Dendritic cell treated with granulocyte-macrophage colony-stimulating factor and Interleukin-4, amounts not matched to agents 40 ng/mL and 50 ng/mL, for 4 days (primary cell): ENCODE results near the gene AHRR.
A peak's percentile ranks its signal among the peaks of the same experiment; 100 is the strongest.

Experiments
- H3K27ac Mint-ChIP-seq: one replicate; pipeline ENCODE4 v1.8.0; 2022; ENCODE audit warnings: mild to moderate bottlenecking, mixed read lengths
- H3K27me3 Mint-ChIP-seq: one replicate; pipeline ENCODE4 v1.8.0; 2022; ENCODE audit warnings: mild to moderate bottlenecking, mixed read lengths
- H3K36me3 Mint-ChIP-seq: one replicate; pipeline ENCODE4 v1.8.0; 2022; ENCODE audit warnings: low read depth, mixed read lengths
- H3K4me1 Mint-ChIP-seq: one replicate; pipeline ENCODE4 v1.8.0; 2022; ENCODE audit warnings: low read depth, mixed read lengths
- H3K4me3 Mint-ChIP-seq: one replicate; pipeline ENCODE4 v1.8.0; 2022; ENCODE audit warnings: mild to moderate bottlenecking, moderate library complexity, mixed read lengths
- H3K9me3 Mint-ChIP-seq: one replicate; pipeline ENCODE4 v1.8.0; 2022; ENCODE audit warnings: mixed read lengths
- intact Hi-C: fragments of 100-400 bp; cut with micrococcal nuclease; formaldehyde crosslinking; loops from one replicate; pipeline ENCODE4 v1.15.0; 2022

The AHRR gene

GRCh38 chr5:420632-421286, 99.2 kb downstream of the AHRR start:
- Mint-ChIP-seq H3K27me3 (no peaks in the 10 kb centered on the region), H3K4me1 (peaks cover 72% of the 10 kb centered on the region), H3K27ac (peak overlapping the region; percentile 37), H3K9me3 (no peaks in the 10 kb centered on the region), H3K36me3 (peaks cover 80% of the 10 kb centered on the region), H3K4me3 (no peak overlapping the region)
- intact Hi-C loops: no loop called here

GRCh38 chr5:421287-421880, 99.9 kb downstream of the AHRR start:
- Mint-ChIP-seq H3K9me3 (peaks cover 5% of the 10 kb centered on the region), H3K4me1 (peaks cover 72% of the 10 kb centered on the region), H3K36me3 (peaks cover 80% of the 10 kb centered on the region), H3K27ac (peak overlapping the region; percentile 33), H3K27me3 (peaks cover 4% of the 10 kb centered on the region), H3K4me3 (no peak overlapping the region)
- intact Hi-C loops: no loop called here

DNA sequence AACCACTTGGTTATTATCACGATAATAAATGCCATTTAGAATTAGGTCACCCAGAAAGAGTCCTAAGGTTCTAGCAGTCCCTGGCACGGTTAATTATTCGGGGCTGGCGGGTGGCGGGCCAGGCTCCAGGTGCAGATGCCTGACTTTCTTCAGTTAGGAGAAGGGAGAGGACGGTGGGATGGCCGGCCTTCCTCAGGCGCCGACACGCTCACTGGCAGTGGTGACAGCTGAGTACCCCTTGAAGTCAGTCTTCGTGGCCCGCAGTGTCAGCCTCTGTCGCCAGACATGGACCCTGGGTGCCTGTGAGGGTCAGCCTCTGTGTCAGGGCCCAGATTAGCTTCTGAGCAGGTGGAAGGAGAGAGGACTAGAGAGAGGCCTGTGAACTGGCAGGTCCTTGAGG, 100.4 kb downstream of the AHRR start:
- Mint-ChIP-seq H3K27ac (peak overlapping the region; percentile 33), H3K36me3 (peaks cover 81% of the 10 kb centered on the region)

DNA sequence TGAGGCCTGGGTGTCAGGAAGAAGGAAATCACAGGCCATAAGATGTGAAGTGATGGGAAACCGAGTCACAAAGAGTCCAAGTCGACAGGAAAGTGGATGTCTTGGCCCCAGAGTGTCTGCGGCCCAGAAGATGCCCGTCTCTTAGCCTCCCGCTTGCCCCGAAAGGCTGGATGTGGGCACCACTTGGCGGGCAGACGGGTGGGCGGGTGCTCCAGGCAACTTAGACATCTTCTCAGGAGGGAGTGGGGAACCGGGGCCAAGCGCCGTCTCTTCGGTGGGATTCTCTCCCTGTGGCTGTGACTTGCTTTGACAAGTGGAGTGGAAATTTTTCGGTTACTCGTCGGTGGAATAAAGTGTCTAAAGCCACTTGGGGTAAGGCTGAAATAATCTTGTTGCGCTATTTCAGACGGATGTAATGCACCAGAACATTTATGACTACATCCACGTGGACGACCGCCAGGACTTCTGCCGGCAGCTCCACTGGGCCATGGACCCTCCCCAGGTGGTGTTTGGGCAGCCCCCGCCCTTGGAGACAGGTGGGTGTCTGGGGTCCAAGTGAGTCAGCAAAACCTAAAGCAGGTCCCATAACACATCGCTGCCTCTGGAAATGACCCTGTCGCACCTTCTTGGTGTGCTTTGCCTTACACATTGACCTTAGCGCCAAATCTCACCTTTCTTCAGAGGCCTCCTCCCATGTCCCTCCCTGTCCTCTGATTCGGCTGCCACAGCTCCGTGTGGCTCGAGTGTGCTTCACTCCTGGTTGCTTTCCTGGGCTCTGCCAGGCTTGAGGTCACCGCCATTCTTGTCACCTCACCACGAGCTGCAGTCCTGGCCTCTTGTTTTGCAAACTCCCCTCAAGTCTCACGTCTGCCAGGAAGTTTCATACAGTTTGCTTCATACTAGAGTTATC, 101.1 kb downstream of the AHRR start:
- Mint-ChIP-seq H3K4me3 (no peak overlapping the region), H3K27me3 (peaks cover 6% of the 10 kb centered on the region), H3K27ac (peak overlapping the region; percentile 88), H3K36me3 (peaks cover 87% of the 10 kb centered on the region), H3K9me3 (peaks cover 7% of the 10 kb centered on the region), H3K4me1 (peaks cover 72% of the 10 kb centered on the region)
- intact Hi-C loops: no loop called here

More for the DNA sequence above, 100.4 kb downstream of the AHRR start:
- Mint-ChIP-seq H3K27me3 (peaks cover 5% of the 10 kb centered on the region), H3K9me3 (peaks cover 7% of the 10 kb centered on the region), H3K4me3 (no peak overlapping the region), H3K4me1 (peaks cover 72% of the 10 kb centered on the region)
- intact Hi-C loops: no loop called here

GRCh38 chr5:423233-423565, 101.7 kb downstream of the AHRR start:
- Mint-ChIP-seq H3K27me3 (peaks cover 6% of the 10 kb centered on the region), H3K9me3 (peaks cover 7% of the 10 kb centered on the region), H3K4me3 (no peak overlapping the region), H3K4me1 (peaks cover 74% of the 10 kb centered on the region), H3K36me3 (peaks cover 87% of the 10 kb centered on the region), H3K27ac (peak overlapping the region; percentile 88)
- intact Hi-C loops: no loop called here

- H3K27me3 Mint-ChIP-seq: peaks cover 6% of the 10 kb centered on the region
- H3K36me3 Mint-ChIP-seq: peaks cover 87% of the 10 kb centered on the region
- no peak overlapping the region for H3K4me3 Mint-ChIP-seq
- intact Hi-C loops: no loop called here
- peaks cover 73% of the 10 kb centered on the region for H3K4me1 Mint-ChIP-seq
- H3K27ac Mint-ChIP-seq: peak overlapping the region; percentile 88
- H3K9me3 Mint-ChIP-seq: peaks cover 7% of the 10 kb centered on the region
Measured at GRCh38 chr5:423626-424261, 102.2 kb downstream of the AHRR start.

DNA sequence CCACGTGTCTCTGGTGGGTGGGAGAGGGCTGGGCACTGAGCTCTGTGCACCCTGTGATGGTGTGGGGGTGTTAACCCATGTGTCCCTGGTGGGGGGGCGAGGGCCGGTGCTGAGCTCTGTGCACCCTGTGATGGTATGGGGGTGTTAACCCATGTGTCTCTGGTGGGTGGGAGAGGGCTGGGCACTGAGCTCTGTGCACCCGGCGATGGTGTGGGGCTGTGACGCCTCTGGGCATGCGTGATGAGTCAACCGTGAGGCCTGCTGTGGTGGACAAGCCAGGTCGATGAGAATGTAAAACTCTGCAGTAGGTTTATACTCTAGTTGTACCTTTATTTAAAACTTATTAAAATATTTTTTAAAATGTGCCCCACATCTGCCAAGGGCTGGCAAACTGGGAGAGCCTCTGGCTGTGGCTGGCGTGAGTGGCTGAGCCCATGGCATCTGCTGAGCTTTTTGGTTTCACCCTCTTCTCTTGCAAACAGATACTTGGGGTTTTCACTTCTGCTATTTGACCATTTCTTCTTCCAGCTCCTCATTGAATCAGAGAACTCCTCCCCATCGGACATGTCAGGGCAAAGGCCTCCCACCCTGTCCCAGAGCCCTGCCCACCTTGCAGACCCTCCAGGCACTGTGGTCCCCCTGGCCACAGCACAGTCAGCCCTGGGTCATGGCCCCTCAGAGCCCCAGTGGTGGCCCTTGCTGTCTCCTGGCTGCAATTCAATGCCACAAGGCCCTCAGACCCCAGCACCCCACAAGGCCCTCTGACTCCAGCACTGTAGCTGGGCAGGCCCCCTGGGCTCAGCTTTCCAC, 103.0 kb downstream of the AHRR start:
- Mint-ChIP-seq H3K27me3 (peaks cover 6% of the 10 kb centered on the region), H3K9me3 (peaks cover 7% of the 10 kb centered on the region), H3K4me1 (peaks cover 75% of the 10 kb centered on the region), H3K36me3 (peaks cover 87% of the 10 kb centered on the region), H3K4me3 (no peak overlapping the region), H3K27ac (peak overlapping the region; percentile 88)
- intact Hi-C loops: no loop called here

DNA sequence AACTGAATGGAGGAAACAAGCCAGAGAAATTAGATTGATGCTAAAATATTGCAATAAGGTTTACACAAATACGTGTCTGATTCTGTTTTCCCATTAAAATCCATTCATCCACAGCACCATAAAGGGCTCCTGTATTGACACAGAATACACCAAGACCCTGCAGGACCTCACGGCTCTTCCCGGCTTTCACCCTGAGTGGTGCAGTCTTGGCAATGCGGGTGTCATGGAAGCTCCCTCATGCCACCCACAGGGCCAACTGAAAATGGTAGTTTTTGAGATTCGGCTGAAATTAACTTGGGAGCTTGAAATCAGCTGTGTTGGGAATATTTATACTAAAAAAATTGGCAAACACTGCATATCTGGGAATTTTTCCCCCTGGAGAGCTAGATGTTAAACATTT, 104.2 kb downstream of the AHRR start:
- Mint-ChIP-seq H3K9me3 (peaks cover 7% of the 10 kb centered on the region), H3K36me3 (peaks cover 87% of the 10 kb centered on the region), H3K27me3 (peaks cover 6% of the 10 kb centered on the region), H3K27ac (peak overlapping the region; percentile 88), H3K4me1 (peaks cover 70% of the 10 kb centered on the region), H3K4me3 (no peak overlapping the region)
- intact Hi-C loops: no loop called here

- Mint-ChIP-seq H3K4me1 (peaks cover 68% of the 10 kb centered on the region), H3K27me3 (peaks cover 6% of the 10 kb centered on the region), H3K27ac (peak overlapping the region; percentile 2), H3K4me3 (no peak overlapping the region), H3K36me3 (peaks cover 87% of the 10 kb centered on the region), H3K9me3 (peaks cover 7% of the 10 kb centered on the region)
- intact Hi-C loops: no loop called here
Measured at GRCh38 chr5:426392-426976, 105.0 kb downstream of the AHRR start.

DNA sequence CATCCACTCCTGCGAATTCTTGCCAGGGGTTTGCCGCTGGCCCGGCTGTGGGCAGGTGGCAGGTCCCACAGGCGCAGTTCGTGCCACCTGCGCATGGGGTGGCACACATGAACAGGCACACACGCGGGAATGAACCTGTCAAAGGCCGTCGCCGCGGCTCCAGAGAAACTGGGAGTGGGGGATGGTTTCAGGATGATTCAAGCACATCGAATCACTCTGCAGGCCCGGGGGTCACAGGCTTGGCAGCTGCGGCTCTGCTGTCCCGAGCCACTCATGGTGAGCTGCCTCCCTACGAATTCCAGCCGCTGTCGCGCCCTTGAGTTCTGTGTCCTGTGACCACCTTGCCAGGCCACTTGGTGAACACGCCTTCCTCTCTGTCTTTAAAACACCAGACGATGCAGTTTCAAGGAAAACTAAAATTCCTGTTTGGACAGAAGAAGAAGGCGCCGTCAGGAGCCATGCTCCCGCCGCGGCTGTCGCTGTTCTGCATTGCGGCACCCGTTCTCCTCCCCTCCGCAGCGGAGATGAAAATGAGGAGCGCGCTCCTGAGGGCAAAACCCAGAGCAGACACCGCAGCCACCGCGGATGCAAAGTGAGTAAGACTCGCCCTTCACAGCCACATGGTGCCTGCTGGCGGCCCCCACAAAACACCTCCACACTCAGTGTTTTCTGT, 106.0 kb downstream of the AHRR start:
- intact Hi-C loops: no loop called here
- H3K4me1 Mint-ChIP-seq: peaks cover 63% of the 10 kb centered on the region
- peaks cover 6% of the 10 kb centered on the region for H3K27me3 Mint-ChIP-seq
- no peak overlapping the region for H3K27ac Mint-ChIP-seq
- peaks cover 87% of the 10 kb centered on the region for H3K36me3 Mint-ChIP-seq
- no peak overlapping the region for H3K4me3 Mint-ChIP-seq
- H3K9me3 Mint-ChIP-seq: peaks cover 7% of the 10 kb centered on the region

DNA sequence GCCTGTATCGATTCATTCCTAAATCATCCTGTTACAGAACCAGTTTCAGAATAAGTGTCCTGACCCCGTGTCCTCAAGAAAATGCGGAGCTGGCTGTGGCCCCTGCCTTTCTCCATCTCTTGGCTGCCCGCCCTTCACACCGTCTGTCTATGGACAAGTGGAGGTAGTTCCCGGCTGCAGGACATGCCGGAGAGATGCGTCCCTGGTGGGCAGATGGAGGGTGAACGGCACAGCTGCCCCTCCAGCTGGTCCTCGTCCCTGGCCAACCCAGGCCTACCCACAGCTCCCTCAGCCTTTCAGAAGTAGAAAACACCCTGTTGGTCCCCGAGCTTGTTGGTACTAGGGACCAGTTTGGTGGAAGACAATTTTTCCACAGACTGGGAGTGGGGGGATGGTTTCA, 106.7 kb downstream of the AHRR start:
- H3K27ac Mint-ChIP-seq: no peak overlapping the region
- peaks cover 7% of the 10 kb centered on the region for H3K9me3 Mint-ChIP-seq
- peaks cover 87% of the 10 kb centered on the region for H3K36me3 Mint-ChIP-seq
- no peak overlapping the region for H3K4me3 Mint-ChIP-seq
- intact Hi-C loops: no loop called here
- peaks cover 60% of the 10 kb centered on the region for H3K4me1 Mint-ChIP-seq
- peaks cover 6% of the 10 kb centered on the region for H3K27me3 Mint-ChIP-seq

GRCh38 chr5:428754-429452, 107.4 kb downstream of the AHRR start:
- Mint-ChIP-seq H3K9me3 (peaks cover 7% of the 10 kb centered on the region), H3K4me1 (peaks cover 56% of the 10 kb centered on the region), H3K36me3 (peaks cover 87% of the 10 kb centered on the region), H3K27me3 (peaks cover 6% of the 10 kb centered on the region), H3K4me3 (no peak overlapping the region), H3K27ac (no peak overlapping the region)
- intact Hi-C loops: no loop called here
